CD14-positive monocyte (primary cell): Measurements from ENCODE around the gene CHMP1A. TPM values are rescaled to one million over a fixed set of nuclear protein-coding genes. Genes with fewer than 3 reads are reported as not detected.

Experiments used
- DNase-seq, 3 donors: peaks; one replicate each; pipeline ENCODE4 v3.0.0-alpha.2; 2011 to 2022
- H2AFZ ChIP-seq: 2 replicates; pipeline ENCODE4 v1.6.0; 2012; ENCODE audit warnings: mild to moderate bottlenecking, low read depth, low read length, inconsistent platforms; ENCODE audit not compliant: insufficient read depth, poor library complexity, severe bottlenecking
- H3K27ac ChIP-seq, 2 donors: 1 replicate in 1 of 2; 2 replicates in 1 of 2; pipeline ENCODE4 v1.5.1; 2012 to 2013; ENCODE audit warnings: low read length in 2 of 2, control low read depth in 1 of 2, inconsistent platforms in 1 of 2, low read depth in 1 of 2, mild to moderate bottlenecking in 1 of 2
- H3K27me3 ChIP-seq, 2 donors: one replicate each; pipeline versions ENCODE4 v1.6.0 to v1.6.1; 2011 to 2013; ENCODE audit warnings: low read length in 2 of 2; ENCODE audit not compliant: control insufficient read depth in 2 of 2, insufficient read depth in 2 of 2
- H3K36me3 ChIP-seq, 2 donors: replicated peaks in 1 of 2; 1 replicate in 1 of 2; 2 replicates in 1 of 2; pipeline versions ENCODE4 v1.5.1 to v1.6.1; 2012 to 2013; ENCODE audit warnings: low read length in 2 of 2, control low read depth in 1 of 2, inconsistent platforms in 1 of 2, mild to moderate bottlenecking in 1 of 2; ENCODE audit not compliant: insufficient read depth in 2 of 2, control insufficient read depth in 1 of 2
- H3K4me1 ChIP-seq, 2 donors: 1 replicate in 1 of 2; 2 replicates in 1 of 2; pipeline versions ENCODE4 v1.5.1 to v1.6.1; 2012 to 2013; ENCODE audit warnings: low read length in 2 of 2, control low read depth in 1 of 2, inconsistent platforms in 1 of 2, mild to moderate bottlenecking in 1 of 2, moderate library complexity in 1 of 2; ENCODE audit not compliant: insufficient read depth in 2 of 2, control insufficient read depth in 1 of 2
- H3K4me2 ChIP-seq: replicated peaks from 2 replicates; pipeline ENCODE3; 2012; ENCODE audit warnings: low read length, moderate library complexity, mild to moderate bottlenecking; ENCODE audit not compliant: poor library complexity, severe bottlenecking; ENCODE audit errors: extremely low read depth
- H3K4me3 ChIP-seq, 3 experiments: fragments of 200-600 bp in 1 of 3; sonication (generic) in 1 of 3; replicated peaks in 1 of 3; 1 replicate in 2 of 3; 2 replicates in 1 of 3; pipeline ENCODE4 v1.5.1; 2011 to 2013; ENCODE audit warnings: low read length in 3 of 3, mild to moderate bottlenecking in 3 of 3, control low read depth in 2 of 3, low read depth in 2 of 3, inconsistent platforms in 1 of 3, moderate library complexity in 1 of 3
- H3K79me2 ChIP-seq: 2 replicates; pipeline ENCODE4 v1.6.0; 2012; ENCODE audit warnings: mild to moderate bottlenecking, control low read depth, inconsistent platforms, low read length, moderate library complexity; ENCODE audit not compliant: insufficient read depth
- H3K9ac ChIP-seq: 2 replicates; pipeline ENCODE4 v1.6.0; 2017; ENCODE audit warnings: low read length, mild to moderate bottlenecking; ENCODE audit not compliant: insufficient read depth, poor library complexity, severe bottlenecking
- H3K9me3 ChIP-seq, 2 donors: replicated peaks in 1 of 2; 1 replicate in 1 of 2; 2 replicates in 1 of 2; pipeline versions ENCODE4 v1.5.1 to v1.6.1; 2012 to 2013; ENCODE audit warnings: low read length in 2 of 2, control low read depth in 1 of 2; ENCODE audit not compliant: control insufficient read depth in 1 of 2, insufficient read depth in 1 of 2
- H4K20me1 ChIP-seq: 2 replicates; pipeline ENCODE4 v1.6.0; 2012; ENCODE audit warnings: mild to moderate bottlenecking, low read length, control low read depth, moderate library complexity; ENCODE audit not compliant: insufficient read depth
- H3K27ac Mint-ChIP-seq, 7 donors: one replicate each; pipeline ENCODE4 v1.8.0; 2020; ENCODE audit warnings: mild to moderate bottlenecking in 7 of 7, mixed read lengths in 7 of 7, moderate library complexity in 6 of 7, inconsistent platforms in 2 of 7
- H3K27me3 Mint-ChIP-seq, 3 donors: one replicate each; pipeline ENCODE4 v1.8.0; 2021 to 2022; ENCODE audit warnings: low read depth in 3 of 3, mild to moderate bottlenecking in 3 of 3, mixed read lengths in 3 of 3, moderate library complexity in 3 of 3, inconsistent platforms in 1 of 3
- H3K36me3 Mint-ChIP-seq, 2 donors: one replicate each; pipeline ENCODE4 v1.8.0; 2020; ENCODE audit warnings: mixed read lengths in 2 of 2, inconsistent platforms in 1 of 2, mild to moderate bottlenecking in 1 of 2
- H3K4me1 Mint-ChIP-seq: one replicate; pipeline ENCODE4 v1.8.0; 2020; ENCODE audit warnings: mild to moderate bottlenecking, mixed read lengths
- H3K4me3 Mint-ChIP-seq, 2 donors: one replicate each; pipeline ENCODE4 v1.8.0; 2020; ENCODE audit warnings: mild to moderate bottlenecking in 2 of 2, mixed read lengths in 2 of 2, moderate library complexity in 1 of 2
- H3K9me3 Mint-ChIP-seq, 7 donors: one replicate each; pipeline ENCODE4 v1.8.0; 2020 to 2022; ENCODE audit warnings: mixed read lengths in 7 of 7, mild to moderate bottlenecking in 6 of 7, moderate library complexity in 6 of 7, inconsistent platforms in 2 of 7
- WGBS: methylation state at CpG from one replicate; pipeline ENCODE4 v1.1.5; 2013; ENCODE audit warnings: missing lambda C conversion rate; ENCODE audit not compliant: insufficient coverage; 5-methylcytosine and 5-hydroxymethylcytosine counted together
- intact Hi-C, 2 donors: fragments of 100-400 bp; cut with micrococcal nuclease; formaldehyde crosslinking; loops; one replicate each; pipeline versions ENCODE4 v1.15.0 to v1.15.1; 2023
- polyA plus RNA-seq, 3 donors: library from polyadenylated mRNA; depleted of rRNA in 1 of 3; unstranded in 2 of 3; stranded (reverse) in 1 of 3; fragments of 300-500 nt in 2 of 3; fragments of >200 nt in 1 of 3; fragmentation: Illumina TruSeq in 2 of 3; gene quantifications; 1 replicate in 2 of 3; 2 replicates in 1 of 3; pipeline ENCODE4 v1.2.3, GENCODE V29; 2012 to 2021
- TF ChIP-seq, protein P1 (sequence below): fragments of 200-600 bp; IDR thresholded peaks from one replicate; pipeline ENCODE4 v1.8.0; 2022; ENCODE audit warnings: antibody characterized with exemption, mild to moderate bottlenecking

The CHMP1A gene
- polyA plus RNA-seq, 3 donors, result 57.3 to 85.7 (median 76.6) TPM

DNA sequence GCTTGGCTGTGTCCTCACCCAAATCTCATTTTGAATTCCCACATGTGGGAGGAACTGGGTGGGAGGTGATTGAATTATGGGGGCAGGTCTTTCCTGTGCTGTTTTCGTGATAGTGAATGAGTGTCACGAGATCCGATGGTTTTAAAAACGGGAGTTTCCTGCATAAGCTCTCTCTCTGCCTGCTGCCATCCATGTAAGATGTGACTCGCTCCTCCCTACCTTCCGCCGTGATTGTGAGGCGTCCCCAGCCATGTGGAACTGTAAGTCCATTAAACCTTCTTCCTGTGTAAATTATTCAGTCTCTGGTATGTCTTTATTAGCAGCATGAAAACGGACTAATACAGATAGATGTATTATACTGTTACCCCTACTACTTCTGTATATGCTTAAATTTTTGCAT is 3.7 kb upstream of the CHMP1A start:
- H3K9ac ChIP-seq, result no peak overlapping the region
- WGBS, result 91% methylated on average over 8 of the region's 9 CpGs
- no peak overlapping the region for H3K4me3 ChIP-seq
- H3K4me2 ChIP-seq, result no peak overlapping the region
- Mint-ChIP-seq H3K4me1 (peaks cover 17% of the 10 kb centered on the region), H3K27me3 (no peaks in the 10 kb centered on the region), H3K36me3 (peaks cover 25 to 45% of the 10 kb centered on the region in 2 donors), H3K4me3 (no peak overlapping the region), H3K9me3 (peaks cover 0 to 5% (median 1%) of the 10 kb centered on the region in 7 donors), H3K27ac (no peak overlapping the region)
- peaks cover 0 to 2% of the 10 kb centered on the region in 2 donors for H3K9me3 ChIP-seq
- TF ChIP-seq, protein P1, sequence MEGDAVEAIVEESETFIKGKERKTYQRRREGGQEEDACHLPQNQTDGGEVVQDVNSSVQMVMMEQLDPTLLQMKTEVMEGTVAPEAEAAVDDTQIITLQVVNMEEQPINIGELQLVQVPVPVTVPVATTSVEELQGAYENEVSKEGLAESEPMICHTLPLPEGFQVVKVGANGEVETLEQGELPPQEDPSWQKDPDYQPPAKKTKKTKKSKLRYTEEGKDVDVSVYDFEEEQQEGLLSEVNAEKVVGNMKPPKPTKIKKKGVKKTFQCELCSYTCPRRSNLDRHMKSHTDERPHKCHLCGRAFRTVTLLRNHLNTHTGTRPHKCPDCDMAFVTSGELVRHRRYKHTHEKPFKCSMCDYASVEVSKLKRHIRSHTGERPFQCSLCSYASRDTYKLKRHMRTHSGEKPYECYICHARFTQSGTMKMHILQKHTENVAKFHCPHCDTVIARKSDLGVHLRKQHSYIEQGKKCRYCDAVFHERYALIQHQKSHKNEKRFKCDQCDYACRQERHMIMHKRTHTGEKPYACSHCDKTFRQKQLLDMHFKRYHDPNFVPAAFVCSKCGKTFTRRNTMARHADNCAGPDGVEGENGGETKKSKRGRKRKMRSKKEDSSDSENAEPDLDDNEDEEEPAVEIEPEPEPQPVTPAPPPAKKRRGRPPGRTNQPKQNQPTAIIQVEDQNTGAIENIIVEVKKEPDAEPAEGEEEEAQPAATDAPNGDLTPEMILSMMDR, result no peak
- peaks cover 2 to 37% of the 10 kb centered on the region in 2 donors for H3K36me3 ChIP-seq
- no peaks in the 10 kb centered on the region for H3K27me3 ChIP-seq
- H3K27ac ChIP-seq, result no peak overlapping the region
- no peak for DNase-seq
- peaks cover 16 to 19% of the 10 kb centered on the region in 2 donors for H3K4me1 ChIP-seq
- H2AFZ ChIP-seq, result no peak overlapping the region
- intact Hi-C loops, result no loop called here
- H3K79me2 ChIP-seq, result peaks cover 28% of the 10 kb centered on the region
- peaks cover 9% of the 10 kb centered on the region for H4K20me1 ChIP-seq

- Histone ChIP-seq H3K27ac (no peak overlapping the region), H3K36me3 (peaks cover 2 to 40% of the 10 kb centered on the region in 2 donors), H3K4me3 (no peak overlapping the region), H3K4me1 (peaks cover 16 to 21% of the 10 kb centered on the region in 2 donors), H3K9ac (no peak overlapping the region), H3K4me2 (no peak overlapping the region), H3K27me3 (no peaks in the 10 kb centered on the region), H3K9me3 (no peaks in the 10 kb centered on the region), H2AFZ (no peak overlapping the region), H4K20me1 (peaks cover 15% of the 10 kb centered on the region), H3K79me2 (peaks cover 39% of the 10 kb centered on the region)
- Mint-ChIP-seq H3K36me3 (peaks cover 25 to 54% of the 10 kb centered on the region in 2 donors), H3K4me3 (no peak overlapping the region), H3K9me3 (no peaks in the 10 kb centered on the region), H3K27ac (no peak overlapping the region), H3K4me1 (peaks cover 27% of the 10 kb centered on the region), H3K27me3 (peaks cover 0 to 1% (median 0%) of the 10 kb centered on the region in 3 donors)
- intact Hi-C loops, result no loop called here
- 95% methylated on average over 5 of the region's 7 CpGs for WGBS
- no peak for DNase-seq
- TF ChIP-seq, protein P1, result no peak
Measured at GRCh38 chr16:89660146-89660545, 2.6 kb upstream of the CHMP1A start.
